GM23248 (cell line): ENCODE data around the gene ATXN7.

ENCODE experiments used
- EZH2 ChIP-seq: fragments of 200-600 bp; sonication (generic); IDR thresholded peaks from 2 replicates; pipeline ENCODE4 v1.6.1; 2018; ENCODE audit warnings: antibody characterized with exemption, mild to moderate bottlenecking; ENCODE audit not compliant: insufficient read depth, poor library complexity, severe bottlenecking
- EZH2phosphoT487 ChIP-seq: fragments of 200-600 bp; sonication (generic); IDR thresholded peaks from 2 replicates; pipeline ENCODE4 v1.6.1; 2018; ENCODE audit warnings: antibody characterized with exemption, moderate library complexity, mild to moderate bottlenecking, low read depth; ENCODE audit not compliant: insufficient read depth

- TF ChIP-seq EZH2 (no peak), EZH2phosphoT487 (no peak)
Observed at GRCh38 chr3:63926309-63926708, 62.6 kb downstream of the ATXN7 start.
